Activated CD4-positive, alpha-beta T cell treated with anti-CD3 and anti-CD28 coated beads, Interleukin-2, amount 10 ng/mL, durations not matched to agents 24 days and 14 days (primary cell): ENCODE data around the gene CCT8. TPM values are rescaled to one million over a fixed set of nuclear protein-coding genes. Genes with fewer than 3 reads are reported as not detected.
"Not testable (repeated sequence)": the region's sequence is repeated elsewhere in the genome, so short reads cannot be mapped to it uniquely, and the experiment has no call there.

Experiments
- DNase-seq: peaks from one replicate; pipeline ENCODE4 v3.0.0; 2022
- H3K27ac Mint-ChIP-seq: one replicate; pipeline ENCODE4 v1.8.0; 2022; ENCODE audit warnings: mild to moderate bottlenecking, mixed read lengths
- H3K27me3 Mint-ChIP-seq: one replicate; pipeline ENCODE4 v1.8.0; 2022; ENCODE audit warnings: mixed read lengths
- H3K36me3 Mint-ChIP-seq: one replicate; pipeline ENCODE4 v1.8.0; 2022; ENCODE audit warnings: low read depth, mild to moderate bottlenecking, mixed read lengths
- H3K4me1 Mint-ChIP-seq: one replicate; pipeline ENCODE4 v1.8.0; 2021; ENCODE audit warnings: mixed read lengths
- H3K4me3 Mint-ChIP-seq: one replicate; pipeline ENCODE4 v1.8.0; 2022; ENCODE audit warnings: mild to moderate bottlenecking, moderate library complexity, mixed read lengths
- H3K9me3 Mint-ChIP-seq: one replicate; pipeline ENCODE4 v1.8.0; 2021; ENCODE audit warnings: mixed read lengths
- intact Hi-C: fragments of 100-400 bp; cut with micrococcal nuclease; formaldehyde crosslinking; loops from one replicate; pipeline ENCODE4 v1.15.1; 2023
- total RNA-seq: library from RNA; stranded (reverse); gene quantifications from 2 replicates; pipeline ENCODE4 v1.2.3, GENCODE V29; 2022

CCT8 gene
- total RNA-seq, 1 donor from 2014 or later: 432 TPM

DNA sequence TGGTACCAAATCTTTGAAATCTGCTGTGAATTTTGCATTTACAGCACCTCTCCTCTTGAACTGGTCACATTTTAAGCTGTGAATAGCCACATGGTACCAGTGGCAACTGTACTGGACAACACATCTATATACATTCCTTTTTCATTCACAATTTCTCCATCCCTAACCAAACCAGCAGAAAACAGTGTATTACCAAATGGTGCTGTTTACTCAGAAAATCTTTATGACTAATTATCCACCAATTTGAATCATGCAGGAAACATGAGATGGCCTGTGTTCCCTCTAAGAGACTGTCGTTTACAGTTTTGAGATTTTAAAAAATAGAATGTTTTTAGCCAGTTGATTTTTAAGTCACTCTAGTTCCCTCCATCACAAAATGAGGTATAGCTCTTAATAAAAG lies 17.6 kb upstream of the CCT8 start:
- Mint-ChIP-seq H3K36me3 (peaks cover 11% of the 10 kb centered on the region), H3K4me1 (peaks cover 17% of the 10 kb centered on the region), H3K27ac (no peak overlapping the region), H3K27me3 (no peaks in the 10 kb centered on the region), H3K4me3 (no peak overlapping the region), H3K9me3 (no peaks in the 10 kb centered on the region)
- DNase-seq: no peak
- intact Hi-C loops: loop anchor here (1.0 to 10.0 kb wide), 6 partner anchors 14 to 758 kb away; partner anchors contain the start of gene BACH1

GRCh38 chr21:29085106-29085752 lies 11.8 kb upstream of the CCT8 start:
- DNase-seq: no peak
- no peak overlapping the region for H3K4me3 Mint-ChIP-seq
- intact Hi-C loops: no loop called here
- peaks cover 3% of the 10 kb centered on the region for H3K36me3 Mint-ChIP-seq
- no peaks in the 10 kb centered on the region for H3K9me3 Mint-ChIP-seq
- H3K27ac Mint-ChIP-seq: no peak overlapping the region
- peaks cover 7% of the 10 kb centered on the region for H3K4me1 Mint-ChIP-seq
- H3K27me3 Mint-ChIP-seq: no peaks in the 10 kb centered on the region

DNA sequence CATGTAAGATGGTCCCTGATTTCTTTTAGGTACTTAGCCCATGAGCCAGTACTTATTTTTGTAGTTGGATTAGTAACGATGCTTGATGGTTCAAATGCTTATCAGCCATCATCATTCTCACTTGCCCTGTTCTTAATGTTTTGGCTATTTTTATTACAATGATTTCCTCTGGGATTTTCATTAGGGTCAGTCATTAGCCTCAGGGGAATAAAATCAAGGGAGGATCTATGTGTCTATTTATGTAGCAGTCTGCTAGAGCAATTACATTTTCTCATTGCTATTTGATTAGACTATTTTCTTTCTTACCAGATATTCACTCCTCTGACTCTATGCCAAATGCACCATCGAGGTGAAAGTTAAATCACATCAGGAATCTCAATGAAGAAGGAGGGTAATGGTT lies 10.9 kb upstream of the CCT8 start:
- H3K27ac Mint-ChIP-seq: no peak overlapping the region
- H3K9me3 Mint-ChIP-seq: no peaks in the 10 kb centered on the region
- peaks cover 3% of the 10 kb centered on the region for H3K36me3 Mint-ChIP-seq
- peaks cover 9% of the 10 kb centered on the region for H3K4me1 Mint-ChIP-seq
- DNase-seq: no peak
- no peaks in the 10 kb centered on the region for H3K27me3 Mint-ChIP-seq
- no peak overlapping the region for H3K4me3 Mint-ChIP-seq
- intact Hi-C loops: no loop called here

DNA sequence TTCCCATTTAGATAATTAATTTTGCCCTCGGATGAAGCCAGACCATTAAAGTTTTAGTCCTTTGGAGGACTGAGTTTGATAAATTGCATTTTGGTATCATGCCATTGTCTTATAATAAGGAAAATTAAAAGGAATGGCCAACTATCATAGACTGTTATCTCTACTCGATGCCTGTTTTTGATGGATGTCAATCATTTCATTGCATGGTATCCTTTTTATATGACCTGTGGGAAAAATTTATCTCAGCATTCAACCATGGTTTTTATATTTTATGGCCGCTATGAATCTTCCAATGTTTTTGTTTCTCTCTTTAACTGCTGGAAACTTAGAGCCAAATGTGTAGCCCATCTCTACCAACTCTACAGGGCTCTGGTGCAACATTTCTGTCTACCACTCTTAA lies 9.9 kb upstream of the CCT8 start:
- no peak for DNase-seq
- peaks cover 5% of the 10 kb centered on the region for H3K9me3 Mint-ChIP-seq
- intact Hi-C loops: no loop called here
- no peaks in the 10 kb centered on the region for H3K27me3 Mint-ChIP-seq
- peaks cover 5% of the 10 kb centered on the region for H3K36me3 Mint-ChIP-seq
- no peak overlapping the region for H3K27ac Mint-ChIP-seq
- no peak overlapping the region for H3K4me3 Mint-ChIP-seq
- peaks cover 18% of the 10 kb centered on the region for H3K4me1 Mint-ChIP-seq

- peaks cover 5% of the 10 kb centered on the region for H3K9me3 Mint-ChIP-seq
- H3K27me3 Mint-ChIP-seq: no peaks in the 10 kb centered on the region
- H3K27ac Mint-ChIP-seq: no peak overlapping the region
- H3K4me1 Mint-ChIP-seq: peaks cover 20% of the 10 kb centered on the region
- DNase-seq: no peak
- no peak overlapping the region for H3K4me3 Mint-ChIP-seq
- H3K36me3 Mint-ChIP-seq: peaks cover 5% of the 10 kb centered on the region
- intact Hi-C loops: no loop called here
Observed at GRCh38 chr21:29082046-29082815, 8.8 kb upstream of the CCT8 start.

DNA sequence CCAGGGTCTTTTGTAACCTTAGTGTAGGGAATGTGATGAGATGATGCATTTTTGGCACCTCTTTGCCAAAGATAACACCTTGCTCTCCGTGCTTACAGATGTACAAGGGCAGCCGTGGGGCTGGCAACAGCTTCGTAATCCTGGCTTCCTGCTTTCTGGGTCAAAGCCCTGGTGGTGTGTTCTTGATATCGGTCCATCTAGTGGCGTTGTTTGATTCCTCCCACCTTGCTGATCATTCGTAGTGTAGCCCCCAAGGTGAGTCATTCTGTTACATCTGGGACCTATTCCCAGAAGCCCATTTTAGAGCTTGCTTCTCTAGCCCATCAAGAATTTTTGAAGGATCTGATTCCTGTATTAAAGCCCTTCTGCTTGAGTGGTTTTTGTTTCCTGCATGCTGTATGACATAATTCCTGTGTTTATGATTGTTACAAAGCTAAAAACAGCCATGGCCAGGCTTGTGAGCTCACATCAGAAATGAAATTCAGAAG lies 7.0 kb upstream of the CCT8 start:
- peak; percentile 65 for DNase-seq
- intact Hi-C loops: no loop called here
- H3K9me3 Mint-ChIP-seq: peaks cover 5% of the 10 kb centered on the region
- H3K36me3 Mint-ChIP-seq: peaks cover 2% of the 10 kb centered on the region
- H3K4me3 Mint-ChIP-seq: peak overlapping the region; percentile 88
- no peaks in the 10 kb centered on the region for H3K27me3 Mint-ChIP-seq
- peaks cover 31% of the 10 kb centered on the region for H3K4me1 Mint-ChIP-seq
- H3K27ac Mint-ChIP-seq: peak overlapping the region; percentile 78

GRCh38 chr21:29078869-29079767 lies 5.7 kb upstream of the CCT8 start:
- peak overlapping the region; percentile 77 for H3K27ac Mint-ChIP-seq
- peaks cover 34% of the 10 kb centered on the region for H3K4me1 Mint-ChIP-seq
- no peaks in the 10 kb centered on the region for H3K27me3 Mint-ChIP-seq
- DNase-seq: peak; percentile 67
- intact Hi-C loops: loop anchor here (2.0 to 5.0 kb wide), 3 partner anchors 118 to 166 kb away; no protein-coding TSS in a partner anchor
- H3K9me3 Mint-ChIP-seq: peaks cover 5% of the 10 kb centered on the region
- peaks cover 2% of the 10 kb centered on the region for H3K36me3 Mint-ChIP-seq
- H3K4me3 Mint-ChIP-seq: peak overlapping the region; percentile 88

- peak overlapping the region; percentile 95 for H3K27ac Mint-ChIP-seq
- peak overlapping the region; percentile 88 for H3K4me3 Mint-ChIP-seq
- peak; percentile 76 for DNase-seq
- H3K36me3 Mint-ChIP-seq: peaks cover 11% of the 10 kb centered on the region
- intact Hi-C loops: loop anchor here (2.0 to 5.0 kb wide), 4 partner anchors 13 to 167 kb away; no protein-coding TSS in a partner anchor
- peaks cover 5% of the 10 kb centered on the region for H3K9me3 Mint-ChIP-seq
- peaks cover 45% of the 10 kb centered on the region for H3K4me1 Mint-ChIP-seq
- H3K27me3 Mint-ChIP-seq: no peaks in the 10 kb centered on the region
Observed at GRCh38 chr21:29077651-29078090, 4.2 kb upstream of the CCT8 start.

GRCh38 chr21:29076731-29077640 lies 3.5 kb upstream of the CCT8 start:
- DNase-seq: peak; percentile 93
- H3K27me3 Mint-ChIP-seq, H3K9me3 Mint-ChIP-seq: not testable (repeated sequence)
- Mint-ChIP-seq H3K4me1 (peaks cover 52% of the 10 kb centered on the region), H3K27ac (peak overlapping the region; percentile 95), H3K4me3 (peak overlapping the region; percentile 88), H3K36me3 (peaks cover 17% of the 10 kb centered on the region)
- intact Hi-C loops: loop anchor here (2.0 to 5.0 kb wide), 3 partner anchors 14 to 155 kb away; no protein-coding TSS in a partner anchor

- H3K4me1 Mint-ChIP-seq: peaks cover 59% of the 10 kb centered on the region
- peak overlapping the region; percentile 83 for H3K4me3 Mint-ChIP-seq
- no peak for DNase-seq
- peaks cover 22% of the 10 kb centered on the region for H3K36me3 Mint-ChIP-seq
- intact Hi-C loops: loop anchor here (2.0 to 5.0 kb wide), 3 partner anchors 15 to 156 kb away; no protein-coding TSS in a partner anchor
- H3K27ac Mint-ChIP-seq: peak overlapping the region; percentile 95
- peaks cover 5% of the 10 kb centered on the region for H3K9me3 Mint-ChIP-seq
- H3K27me3 Mint-ChIP-seq: no peaks in the 10 kb centered on the region
Observed at GRCh38 chr21:29075706-29076466, 2.4 kb upstream of the CCT8 start.

- no peaks in the 10 kb centered on the region for H3K27me3 Mint-ChIP-seq
Observed at GRCh38 chr21:29074783-29075182, 1.3 kb upstream of the CCT8 start.

DNA sequence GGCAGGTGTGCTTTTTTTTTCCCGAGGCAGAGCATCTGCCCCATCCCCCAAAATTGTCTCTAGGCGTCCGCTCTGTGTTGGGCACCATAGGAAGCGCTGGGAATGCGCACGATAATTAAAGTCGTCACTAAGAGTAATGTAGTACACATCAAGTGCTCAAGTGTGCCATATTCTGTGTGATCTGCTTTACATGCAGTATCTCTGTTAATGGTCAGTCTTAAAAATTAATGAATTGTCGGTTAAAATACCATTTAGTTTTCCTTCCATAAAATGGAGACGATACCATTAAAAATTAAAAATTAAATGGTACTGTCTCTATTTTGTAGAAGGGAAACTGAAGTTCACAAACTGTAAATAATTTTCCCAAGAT lies 544 bp upstream of the CCT8 start:
- intact Hi-C loops: loop anchor here (5.0 kb wide), 1 partner anchor 273 kb away; no protein-coding TSS in a partner anchor
- peak overlapping the region; percentile 100 for H3K4me3 Mint-ChIP-seq
- H3K9me3 Mint-ChIP-seq: peaks cover 4% of the 10 kb centered on the region
- H3K4me1 Mint-ChIP-seq: peaks cover 52% of the 10 kb centered on the region
- no peaks in the 10 kb centered on the region for H3K27me3 Mint-ChIP-seq
- H3K27ac Mint-ChIP-seq: peak overlapping the region; percentile 99
- DNase-seq: no peak
- H3K36me3 Mint-ChIP-seq: peaks cover 29% of the 10 kb centered on the region

More at GRCh38 chr21:29074783-29075182, 1.3 kb upstream of the CCT8 start:
- peak overlapping the region; percentile 49 for H3K27ac Mint-ChIP-seq
- intact Hi-C loops: loop anchor here (5.0 kb wide), 3 partner anchors 123 to 273 kb away; no protein-coding TSS in a partner anchor
- peak overlapping the region; percentile 49 for H3K4me3 Mint-ChIP-seq
- H3K4me1 Mint-ChIP-seq: peaks cover 56% of the 10 kb centered on the region
- no peak for DNase-seq
- H3K36me3 Mint-ChIP-seq: peaks cover 24% of the 10 kb centered on the region
- H3K9me3 Mint-ChIP-seq: peaks cover 5% of the 10 kb centered on the region
